ENCODE measurements around the gene TTLL12. TPM values are rescaled to one million over a fixed set of nuclear protein-coding genes. Genes with fewer than 3 reads are reported as not detected.

Gene TTLL12
- 60.8 and 85.9 TPM in 2 replicates for total RNA-seq

DNA sequence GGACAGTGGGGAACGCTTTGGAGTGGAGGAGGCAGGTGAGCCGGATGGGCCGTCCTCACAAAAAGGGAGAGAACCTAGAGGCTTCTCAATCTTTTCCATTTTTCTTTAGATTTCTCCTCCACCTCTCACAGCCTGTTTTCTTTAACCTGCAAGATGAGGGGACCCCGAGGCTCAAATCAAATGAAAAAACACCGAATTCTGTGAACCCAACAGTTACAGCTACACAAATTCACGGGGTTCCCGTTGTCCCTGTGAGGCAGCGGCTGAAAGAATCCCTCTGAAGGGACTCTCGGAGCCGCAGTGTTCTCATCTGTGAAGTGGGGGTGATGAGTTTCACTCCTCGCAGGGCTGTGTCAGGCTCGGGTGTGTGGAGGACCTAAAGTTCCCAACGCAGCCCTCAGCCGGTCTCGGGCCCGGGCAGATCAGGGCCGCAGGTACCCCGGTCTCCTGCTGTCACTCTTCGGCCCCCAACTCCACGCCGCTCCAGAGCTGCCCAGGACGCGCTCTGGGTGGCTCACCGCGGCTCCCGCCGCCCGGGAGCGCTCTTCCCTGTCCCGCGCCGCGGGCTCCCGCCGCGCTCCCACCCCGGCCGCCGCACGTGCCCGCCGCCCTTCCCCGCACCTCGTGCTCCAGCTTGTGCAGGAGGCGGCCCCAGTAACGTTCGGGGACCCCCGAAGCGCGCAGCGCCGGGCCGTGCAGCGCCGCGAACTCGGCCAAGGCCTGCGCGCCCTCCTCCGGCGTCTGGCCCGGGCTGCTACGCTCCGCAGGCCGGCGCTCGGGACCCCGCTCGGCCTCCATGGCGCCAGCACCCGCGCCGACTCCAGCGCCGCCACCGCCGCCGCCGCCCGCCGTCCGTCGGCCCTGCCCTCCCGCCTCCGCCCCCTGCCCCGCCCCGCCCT is at the start of gene TTLL12:
TTLL12 (minus strand) TSS at position 863 of the 899 bp plus-strand sequence; CDS start at position 798, 65 bp downstream.

DNA sequence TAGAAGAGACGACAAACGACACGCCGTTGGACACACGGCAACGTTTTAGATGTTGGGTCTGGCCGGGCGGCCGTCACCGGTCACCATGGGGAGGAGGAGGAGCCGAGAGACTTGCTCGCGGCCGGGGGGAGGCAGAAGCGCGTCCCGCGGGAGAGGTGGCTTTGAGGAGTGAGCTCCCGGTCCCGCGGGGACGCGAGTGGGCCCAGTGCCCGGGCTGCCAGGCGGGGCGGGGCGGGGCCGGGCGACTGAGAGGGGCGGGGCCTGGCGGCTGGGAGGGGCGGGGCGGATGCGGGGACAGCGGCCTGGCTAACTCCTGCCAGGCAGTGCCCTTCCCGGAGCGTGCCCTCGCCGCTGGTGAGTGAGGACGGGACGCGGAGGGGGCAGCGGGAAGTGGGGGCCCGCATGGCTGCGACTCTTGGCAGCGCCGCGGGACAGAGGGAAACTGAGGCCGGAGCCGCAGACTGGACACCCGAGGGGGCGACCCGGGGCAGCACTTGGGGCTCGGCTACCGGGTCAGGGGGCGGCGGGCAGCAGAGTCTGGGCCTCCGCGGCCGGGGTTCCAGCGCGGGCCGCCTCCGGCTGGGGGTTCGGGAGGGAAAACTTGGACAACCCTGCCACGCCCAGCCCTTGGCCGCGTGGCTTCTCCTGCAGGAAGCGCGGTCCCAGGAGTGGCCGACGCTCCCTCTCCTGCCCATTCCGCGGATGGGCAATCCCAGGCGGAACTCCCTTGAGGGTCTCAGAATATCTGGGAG is 35.5 kb downstream of the TTLL12 start, which contains the start of gene TSPO:
TSPO (plus strand) TSS at position 309 of the 752 bp plus-strand sequence. CDS start 7,680 bp downstream, outside the sequence.

DNA sequence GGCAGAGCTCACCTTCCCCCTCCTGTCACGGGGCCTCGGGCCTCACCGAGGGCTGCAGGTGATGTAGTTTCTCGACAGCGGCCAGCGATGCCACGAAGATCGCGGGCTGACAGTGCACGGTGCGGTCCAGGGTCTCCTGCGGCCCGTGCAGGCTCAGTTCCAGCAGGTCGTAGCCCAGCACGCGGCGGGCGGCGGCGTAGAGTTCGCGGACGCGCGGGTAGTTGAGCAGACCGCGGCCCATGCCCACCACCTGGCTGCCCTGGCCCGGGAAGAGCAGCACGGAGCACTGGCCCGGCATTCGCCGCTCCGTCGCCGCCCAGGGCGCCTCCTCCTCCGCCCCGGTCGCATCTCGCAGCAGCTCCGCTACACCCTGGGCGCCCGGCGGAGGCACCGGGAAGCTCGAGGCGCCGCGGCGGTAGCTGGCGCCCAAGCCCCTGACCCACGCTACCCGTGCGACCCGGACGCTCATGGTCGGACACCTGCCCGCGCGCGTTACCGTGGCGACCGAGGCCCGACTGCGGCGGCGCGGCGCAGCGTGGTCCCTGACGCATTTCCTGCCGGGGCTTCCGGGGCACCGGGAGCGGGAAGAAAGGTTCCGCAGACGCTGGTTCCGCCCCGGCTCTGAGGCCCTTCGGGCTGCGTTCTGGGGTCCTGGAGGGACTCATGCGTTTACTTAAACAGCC is 43.9 kb downstream of the TTLL12 start, which contains the start of gene MCAT:
MCAT (minus strand) TSS at position 519 of the 683 bp plus-strand sequence; CDS start at position 469, 50 bp downstream.

Other genes starting within 250 kb of the TTLL12 start
- 52.2 and 60.3 TPM in 2 replicates for gene PACSIN2, start 172.0 kb downstream of the TTLL12 start, total RNA-seq
- 5.4 and 13.3 TPM in 2 replicates for gene TTLL1, start 97.7 kb downstream of the TTLL12 start, total RNA-seq
- gene BIK, start 76.4 kb downstream of the TTLL12 start, total RNA-seq = 4.1 and 9.5 TPM in 2 replicates
- gene MCAT, start 43.7 kb downstream of the TTLL12 start, total RNA-seq = 29.3 and 32.6 TPM in 2 replicates
- 675 and 680 TPM in 2 replicates for gene TSPO, start 35.6 kb downstream of the TTLL12 start, total RNA-seq
- under 0.01 TPM in 1 of 2 replicates, not detected in the other for gene SCUBE1, start 156.2 kb upstream of the TTLL12 start, total RNA-seq
- not detected in 2 replicates for gene MPPED1, start 224.9 kb upstream of the TTLL12 start, total RNA-seq

All from mesangial cell (primary cell).